Islet precursor cell (in vitro differentiated cells): Measurements from ENCODE around the gene KRT2.
A peak's percentile ranks its signal among the peaks of the same experiment; 100 is the strongest.

Experiments used
- DNase-seq: peaks from one replicate; pipeline ENCODE4 v3.0.0-alpha.2; 2018

KRT2 gene

DNA sequence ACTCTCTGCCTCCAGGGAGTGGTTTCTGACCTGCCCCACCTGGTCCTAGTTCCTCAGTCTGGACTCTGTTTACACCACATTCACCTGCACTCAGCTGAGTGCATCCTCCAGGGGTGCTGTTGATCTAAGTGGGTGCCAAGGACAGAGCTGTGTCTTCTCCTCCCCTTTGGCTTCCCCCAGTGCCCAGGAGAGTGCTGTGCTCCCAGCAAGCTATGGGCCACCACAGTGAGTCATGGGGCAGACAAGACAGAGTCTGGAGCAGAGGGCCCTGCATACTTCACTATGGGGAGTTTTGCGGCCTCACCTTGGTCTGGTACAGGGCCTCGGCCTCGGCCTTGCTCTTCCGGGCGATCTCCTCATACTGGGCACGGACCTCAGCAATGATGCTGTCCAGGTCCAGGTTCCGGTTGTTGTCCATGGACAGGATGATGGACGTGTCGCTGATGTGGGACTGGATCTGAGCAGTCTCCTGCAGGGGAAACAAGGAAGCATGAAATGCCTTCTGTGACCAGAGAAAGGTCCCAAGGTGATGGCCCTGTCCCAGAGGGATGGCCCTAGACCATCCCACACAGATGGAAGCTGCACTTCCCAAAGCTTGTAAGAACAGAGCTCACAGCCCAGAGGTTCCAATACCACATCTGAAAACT, 38.5 kb downstream of the KRT2 start:
- DNase-seq = peak; percentile 47

DNA sequence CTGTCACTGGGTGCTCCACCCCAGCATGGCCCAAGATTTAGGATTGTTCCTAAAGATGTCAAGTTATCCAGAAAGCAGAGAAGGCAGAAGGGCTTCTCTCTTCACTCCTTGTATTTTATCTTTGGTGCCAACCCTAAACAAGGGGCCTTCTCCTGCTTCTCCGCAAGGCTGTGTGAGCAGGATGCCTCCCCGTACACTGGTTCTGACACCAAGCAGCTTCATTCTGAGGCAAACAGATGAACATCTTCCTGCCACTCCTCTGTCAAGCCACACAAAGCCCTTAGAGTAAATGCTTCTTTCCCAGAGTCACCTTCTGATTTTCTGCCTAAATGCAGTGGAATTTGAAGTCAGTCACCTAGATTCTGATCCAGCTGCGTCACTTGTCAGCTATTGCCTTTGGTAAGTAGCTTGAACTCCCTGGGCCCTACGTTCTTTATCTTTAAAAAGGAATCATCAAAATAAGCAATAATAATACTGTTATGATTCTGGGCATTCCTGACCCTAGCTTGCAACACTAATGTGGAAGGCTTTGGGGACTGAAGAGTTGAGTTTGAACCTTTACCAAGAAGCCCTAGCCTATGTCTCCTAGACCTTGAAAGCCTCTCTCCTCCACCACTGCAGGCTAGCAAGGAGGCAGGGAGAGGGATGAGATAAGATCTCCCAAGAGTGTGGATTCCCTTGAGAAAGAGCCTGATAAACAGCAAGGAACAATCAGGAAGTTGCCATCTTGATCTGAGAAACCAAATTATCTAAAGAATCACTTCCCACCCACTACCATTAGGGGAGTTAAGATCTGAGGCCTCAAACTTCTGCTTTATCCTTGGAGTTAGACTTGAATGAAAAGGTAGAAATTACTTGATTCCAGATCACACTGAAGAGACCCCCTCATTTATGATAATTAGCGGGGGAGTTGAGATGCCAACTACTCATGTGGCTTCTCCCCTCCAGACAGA, 39.3 kb downstream of the KRT2 start:
- peak; percentile 38 for DNase-seq

DNA sequence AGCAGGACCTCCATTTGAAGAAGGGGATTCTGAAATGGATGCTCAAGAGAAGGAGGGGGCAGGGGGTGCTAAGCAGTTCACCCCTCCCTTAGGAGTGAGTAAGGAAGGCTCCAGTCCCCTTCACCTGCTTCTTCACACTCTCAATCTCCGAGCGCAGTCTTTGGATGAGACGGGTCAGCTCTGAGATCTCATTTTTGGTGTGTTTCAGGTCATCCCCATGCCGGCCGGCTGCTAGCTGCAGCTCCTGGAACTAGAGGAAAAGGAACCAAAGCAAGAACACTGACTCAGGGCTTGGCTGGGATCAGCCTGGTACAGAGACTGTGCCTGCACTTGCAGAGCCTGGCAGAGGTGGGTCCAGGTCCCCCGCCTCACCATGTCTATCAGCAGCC, 40.9 kb downstream of the KRT2 start:
- DNase-seq = peak; percentile 40

DNA sequence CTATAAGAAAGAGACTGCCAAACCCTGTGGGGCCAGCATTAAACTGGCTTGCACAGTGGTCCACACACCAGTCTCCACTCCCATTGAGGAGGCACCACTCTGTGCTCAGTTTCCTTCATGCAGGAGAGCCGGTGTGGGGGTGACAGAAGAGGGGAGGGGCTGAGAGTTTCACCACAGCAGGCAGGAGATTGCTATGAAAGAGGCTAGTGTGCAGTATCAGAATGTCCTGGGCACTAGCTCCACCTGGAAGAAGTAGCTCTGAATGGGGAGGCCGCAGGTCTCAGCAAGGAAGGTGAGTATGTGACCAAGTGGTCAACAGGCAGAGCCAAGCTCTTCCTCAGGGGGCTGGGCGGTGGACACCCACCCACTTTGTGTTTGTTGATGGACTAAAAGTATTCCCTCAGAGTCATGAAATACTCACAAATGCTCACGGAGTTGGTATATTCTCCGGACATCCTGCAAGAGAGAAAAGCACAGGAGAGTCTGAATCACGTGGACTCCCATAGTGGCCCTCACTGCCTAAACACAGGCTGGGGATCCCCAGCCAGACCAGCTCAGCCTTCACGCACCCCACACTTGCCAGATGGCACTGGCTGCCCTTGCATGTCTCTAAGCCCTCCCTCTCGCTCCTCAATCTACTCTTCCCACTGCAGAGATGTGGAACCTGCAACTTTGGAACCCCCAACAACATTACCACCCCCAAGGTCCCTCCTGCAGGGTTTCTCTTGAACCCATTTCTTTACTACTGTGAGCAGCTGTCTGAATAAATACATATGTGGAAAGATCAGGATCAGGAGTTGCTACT, 43.0 kb downstream of the KRT2 start:
- peak; percentile 45 for DNase-seq

DNA sequence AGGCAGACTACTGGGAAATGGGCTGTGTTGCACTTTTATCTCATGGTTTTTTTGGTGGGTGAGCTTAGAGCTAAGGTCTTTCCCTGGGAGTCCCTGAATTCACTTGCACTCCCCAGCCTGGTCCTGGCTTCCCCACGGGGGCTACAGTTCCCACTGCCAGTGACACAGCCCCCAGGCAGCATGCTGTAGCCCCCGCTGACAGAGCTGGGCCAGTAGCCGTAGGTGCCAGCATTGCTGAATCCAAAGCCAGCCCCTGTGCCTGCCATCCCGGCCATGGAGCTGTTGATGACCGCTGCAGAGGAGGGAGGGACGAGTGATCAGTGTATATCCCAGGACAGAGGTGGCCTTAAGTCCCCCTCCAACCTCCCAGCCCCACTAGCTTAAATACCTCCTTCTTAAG, 43.9 kb downstream of the KRT2 start:
- DNase-seq = peak; percentile 53

DNA sequence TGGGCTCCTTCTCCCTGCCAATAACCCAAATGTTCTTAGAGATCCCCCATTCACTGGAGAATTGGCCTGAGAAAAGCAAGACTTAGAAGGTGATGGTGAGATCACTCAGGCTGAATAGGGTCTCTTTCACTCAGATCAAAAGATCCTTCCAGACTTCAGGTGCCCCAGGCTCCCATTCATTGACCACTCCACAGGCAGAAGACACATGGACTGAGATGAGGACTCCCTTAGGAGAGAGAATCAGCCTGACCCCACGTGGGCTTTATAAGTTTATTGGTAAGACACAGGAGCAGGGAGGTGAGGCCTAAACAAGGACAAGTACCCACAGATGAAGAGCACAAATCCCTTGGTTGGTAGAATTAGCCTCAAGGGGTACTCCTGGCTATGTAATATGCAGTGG, 44.7 kb downstream of the KRT2 start:
- peak; percentile 35 for DNase-seq

DNA sequence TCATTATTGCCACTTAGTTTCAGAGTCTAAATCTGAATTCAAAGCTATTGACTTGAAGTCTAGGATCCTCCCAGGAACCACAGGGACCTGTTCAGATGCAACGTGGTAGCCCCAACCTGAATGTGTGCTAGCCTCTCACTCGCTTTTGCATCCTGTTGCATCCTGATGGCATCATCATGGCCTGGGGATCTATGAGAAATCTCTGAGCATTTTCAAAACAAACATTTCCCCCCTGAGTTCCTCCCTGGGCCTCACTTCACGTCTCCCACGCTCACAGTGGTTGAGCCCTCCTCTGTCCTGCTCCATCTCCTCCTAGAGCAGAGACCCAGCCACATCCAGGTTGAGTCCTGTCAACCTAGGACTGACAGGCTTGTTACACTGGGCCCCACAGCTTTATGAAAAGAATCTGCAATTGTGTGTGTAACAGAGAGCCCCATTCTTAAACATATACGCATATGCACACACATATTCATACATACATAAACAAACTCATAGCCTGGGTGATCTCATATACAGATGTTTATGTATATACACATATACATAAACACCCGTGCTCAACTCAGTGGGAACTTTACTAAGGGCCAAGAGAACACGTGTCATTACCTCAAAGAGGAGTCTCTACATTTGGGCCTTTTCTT, 45.3 kb downstream of the KRT2 start:
- DNase-seq = peak; percentile 19

DNA sequence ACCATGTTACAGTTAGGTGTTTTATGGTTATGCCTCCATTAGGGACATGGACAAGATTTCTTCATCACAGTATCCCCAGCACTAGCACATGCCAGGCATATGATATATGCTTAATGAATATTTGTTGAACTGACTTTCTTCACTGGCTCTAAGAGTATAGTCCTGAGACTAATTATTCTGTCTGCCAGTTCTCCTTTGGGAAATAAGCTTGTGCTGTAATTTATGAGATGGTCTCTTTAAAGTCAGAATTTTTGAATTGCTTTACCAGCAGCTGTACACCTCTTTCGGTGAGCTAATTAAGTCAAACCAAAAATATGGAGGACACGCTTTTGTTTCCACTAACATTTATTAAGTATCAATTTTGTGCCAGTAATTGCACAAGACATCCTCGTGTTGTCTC, 45.9 kb downstream of the KRT2 start:
- DNase-seq = no peak

DNA sequence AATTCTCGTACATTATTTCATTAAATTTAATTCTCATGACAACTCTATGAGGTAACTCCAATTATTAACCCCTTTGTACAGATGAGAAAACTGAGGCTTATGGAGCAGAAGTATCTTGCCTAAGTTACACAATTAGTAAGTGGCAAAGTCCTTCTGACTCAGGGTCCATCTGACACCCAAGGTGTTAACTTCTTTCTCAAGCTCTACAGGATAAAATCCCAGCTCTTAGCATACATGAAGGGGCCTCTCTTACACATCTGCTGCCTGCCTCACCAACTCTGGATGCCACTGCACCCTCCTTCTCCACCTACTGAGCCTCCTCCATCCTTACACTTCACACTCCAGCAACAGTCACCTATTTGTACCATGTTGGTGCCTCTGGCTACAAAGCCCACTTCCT, 46.5 kb downstream of the KRT2 start:
- peak; percentile 28 for DNase-seq

DNA sequence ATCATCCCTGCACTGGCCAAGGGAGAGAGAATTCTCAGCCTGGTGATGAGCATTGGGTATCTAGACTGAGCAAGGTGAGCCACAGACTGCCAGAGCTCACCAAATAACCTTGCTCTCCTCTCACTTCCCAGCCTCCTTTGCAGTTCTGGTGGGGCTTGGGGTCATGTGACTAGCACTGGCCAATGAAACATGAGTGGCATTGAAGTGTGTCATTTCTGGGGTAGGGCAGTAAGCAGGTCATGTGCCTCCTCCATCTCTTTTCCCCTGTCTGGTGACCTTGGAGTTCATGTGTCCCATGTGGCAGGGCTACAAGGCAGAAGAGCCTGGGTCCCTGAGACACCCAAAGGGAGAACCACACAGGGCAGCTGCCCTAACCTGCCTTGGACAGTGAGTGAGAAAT, 47.2 kb downstream of the KRT2 start:
- peak; percentile 43 for DNase-seq

DNA sequence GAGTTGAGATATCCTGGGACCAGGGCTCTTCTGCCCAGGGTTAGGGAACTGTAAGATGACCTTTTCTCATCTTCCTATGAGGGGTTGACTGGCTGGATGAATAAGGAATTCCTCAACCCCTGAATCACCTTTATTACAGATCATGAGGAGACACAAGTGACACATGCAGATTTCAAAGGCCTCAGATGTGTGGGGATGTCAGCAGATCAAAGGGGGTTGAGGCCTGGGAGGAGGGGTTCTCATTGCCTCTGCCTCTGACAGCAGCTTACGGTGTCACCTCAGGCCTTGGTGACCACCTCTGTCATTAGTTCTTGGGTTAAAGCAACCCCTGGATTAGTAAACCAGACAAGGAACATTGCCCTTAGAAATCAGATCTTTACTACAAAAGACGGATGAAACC, 48.7 kb downstream of the KRT2 start:
- peak; percentile 34 for DNase-seq

DNA sequence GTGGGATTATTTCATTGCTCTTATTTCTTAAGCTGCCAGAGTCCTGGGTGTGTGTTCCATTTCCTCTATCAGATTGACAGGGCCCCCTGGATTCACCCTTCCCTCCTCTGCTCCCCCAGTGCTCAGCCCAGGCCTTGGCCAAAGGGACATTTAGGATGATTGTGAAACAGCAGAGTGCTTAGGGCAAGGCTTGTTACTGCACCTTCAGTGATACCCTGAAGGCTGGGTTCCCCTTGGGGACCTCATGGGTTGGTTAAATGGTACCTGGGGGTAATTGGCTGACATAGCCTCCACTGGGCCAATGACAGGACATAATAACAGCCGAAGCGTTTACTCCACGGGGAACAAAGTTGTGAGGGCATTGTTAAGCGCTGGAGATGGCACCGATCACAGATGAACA, 49.5 kb downstream of the KRT2 start:
- peak; percentile 32 for DNase-seq

DNA sequence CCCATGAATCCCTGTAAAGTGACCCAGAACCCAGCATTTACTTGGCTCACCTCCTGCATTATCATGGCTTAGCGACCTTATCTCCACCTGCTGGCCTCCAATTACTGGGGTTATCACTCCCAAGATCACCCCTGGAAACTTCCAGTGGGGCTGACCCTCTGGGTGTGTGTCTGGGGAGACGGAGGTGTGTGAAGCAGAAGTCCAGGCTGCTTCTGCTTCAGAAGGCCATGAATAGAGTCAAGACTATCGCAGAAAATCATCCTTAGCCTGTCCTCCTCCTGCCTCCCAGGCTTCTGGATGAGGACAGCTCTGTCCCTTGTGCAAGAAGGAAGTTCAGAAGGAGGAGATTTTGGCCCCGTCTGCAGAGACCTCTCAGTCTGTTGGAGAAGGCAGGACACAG, 50.3 kb downstream of the KRT2 start:
- peak; percentile 43 for DNase-seq

DNA sequence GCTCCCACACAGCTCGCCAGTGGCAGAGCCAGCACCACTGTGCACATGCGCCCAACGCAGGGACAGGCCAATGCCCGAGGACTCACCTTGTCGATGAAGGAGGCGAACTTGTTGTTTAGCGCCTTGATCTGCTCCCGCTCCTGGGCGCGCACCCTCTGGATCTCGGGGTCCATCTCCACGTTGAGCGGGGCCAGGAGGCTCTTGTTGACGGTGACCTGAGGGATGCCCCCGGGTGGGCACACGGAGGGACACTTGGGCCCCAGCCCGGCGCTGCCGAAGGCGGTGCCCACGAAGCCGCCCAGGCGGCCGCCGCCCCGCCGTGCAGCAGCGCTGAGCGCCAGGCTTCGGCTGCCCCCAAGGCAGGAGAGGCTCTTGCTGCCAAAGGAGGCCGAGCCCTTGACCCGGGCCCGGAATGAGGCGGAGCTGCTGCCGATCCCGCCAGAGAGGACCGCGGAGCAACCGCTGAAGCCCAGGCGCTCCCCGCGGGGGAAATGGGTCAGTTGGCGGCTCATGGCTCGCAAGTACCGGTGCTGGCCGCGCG, 51.0 kb downstream of the KRT2 start, which contains the start of gene KRT72:
TSS of gene KRT72 (minus strand) at position 523 of the 541 bp plus-strand sequence. CDS start at position 512, 11 bp downstream.
- DNase-seq = peak; percentile 46

DNA sequence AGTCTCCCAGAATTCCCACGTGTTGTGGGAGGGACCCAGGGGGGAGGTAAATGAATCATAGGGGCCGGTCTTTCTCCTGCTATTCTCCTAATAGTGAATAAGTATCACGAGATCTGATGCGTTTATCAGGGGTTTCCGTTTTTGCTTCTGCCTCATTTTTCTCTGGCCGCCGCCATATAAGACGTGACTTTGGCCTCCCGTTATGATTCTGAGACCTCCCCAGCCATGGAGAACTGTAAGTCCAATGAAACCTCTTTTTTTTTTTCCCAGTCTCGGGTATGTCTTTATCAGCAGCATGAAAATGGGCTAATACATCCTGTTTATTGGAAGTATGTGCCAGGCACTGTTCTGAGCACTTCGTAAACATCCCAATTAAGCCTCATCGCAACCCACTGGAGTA, 51.5 kb downstream of the KRT2 start:
- no peak for DNase-seq

DNA sequence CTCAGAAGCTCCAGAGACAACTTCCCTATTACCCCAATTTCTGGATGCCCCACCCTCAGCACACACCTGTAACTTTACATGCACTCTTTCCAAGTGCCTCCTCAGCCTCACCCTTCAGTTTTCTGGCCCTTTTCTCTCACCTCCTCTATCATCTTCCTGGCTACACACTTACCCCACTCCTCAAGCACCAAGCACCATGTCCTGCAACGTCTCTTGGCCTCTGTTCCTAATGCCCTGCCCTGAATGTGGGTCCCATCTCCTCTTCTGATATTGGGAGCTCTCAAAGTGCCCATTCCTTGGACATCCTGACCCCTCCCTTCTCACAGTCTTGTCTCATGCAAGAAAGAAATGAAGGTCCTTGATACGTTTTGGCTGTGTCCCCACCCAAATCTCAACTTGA, 51.9 kb downstream of the KRT2 start:
- peak; percentile 32 for DNase-seq

DNA sequence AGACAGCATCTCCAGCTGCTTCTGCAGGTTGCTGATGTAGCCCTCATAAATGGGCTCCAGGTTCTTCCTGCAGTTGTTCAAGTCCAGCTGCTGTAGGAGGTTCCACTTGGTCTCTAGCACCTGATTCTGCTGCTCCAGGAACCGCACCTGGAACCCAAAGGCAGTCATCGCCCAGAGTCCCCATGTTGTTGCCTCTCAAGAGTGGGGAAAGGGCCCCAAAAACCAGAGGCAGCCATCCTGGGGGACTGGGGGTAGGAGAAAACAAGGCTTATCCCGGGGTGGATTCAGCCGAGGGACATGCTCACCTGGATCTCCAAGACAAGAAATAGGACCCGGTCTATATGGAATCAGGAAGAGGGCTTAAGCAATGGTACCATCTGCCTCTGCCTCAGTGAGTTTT, 53.0 kb downstream of the KRT2 start:
- peak; percentile 48 for DNase-seq
